HepG2 (cell line): Measurements from ENCODE around the gene GDI1. TPM values are rescaled to one million over a fixed set of nuclear protein-coding genes. Genes with fewer than 3 reads are reported as not detected.

Experiments used
- ATF3 ChIP-seq: sonication (generic); formaldehyde crosslinking; IDR thresholded peaks from 2 replicates; pipeline ENCODE4 v1.4.0; 2020; ENCODE audit warnings: missing genetic modification reagents
- BHLHE40 ChIP-seq: IDR thresholded peaks from 2 replicates; pipeline ENCODE4 v1.6.1; 2011; ENCODE audit warnings: low read length, improper control_type of control experiment
- CAMTA2 ChIP-seq: sonication (generic); formaldehyde crosslinking; IDR thresholded peaks from 2 replicates; pipeline ENCODE4 v1.4.0; 2020; ENCODE audit warnings: mild to moderate bottlenecking, missing genetic modification reagents, borderline replicate concordance
- ZBTB2 ChIP-seq: sonication (generic); formaldehyde crosslinking; IDR thresholded peaks from 2 replicates; pipeline ENCODE4 v1.8.0; 2022; ENCODE audit warnings: low read depth, missing genetic modification reagents
- ZNF460 ChIP-seq: sonication (generic); formaldehyde crosslinking; IDR thresholded peaks from 2 replicates; pipeline ENCODE4 v1.5.1; 2020; ENCODE audit warnings: missing genetic modification reagents, mild to moderate bottlenecking, borderline replicate concordance
- ZNF501 ChIP-seq: sonication (generic); formaldehyde crosslinking; IDR thresholded peaks from 2 replicates; pipeline ENCODE4 v1.5.1; 2020; ENCODE audit warnings: mild to moderate bottlenecking, moderate library complexity, missing genetic modification reagents
- ZNF589 ChIP-seq: sonication (generic); formaldehyde crosslinking; conservative IDR thresholded peaks from 2 replicates; pipeline ENCODE4 v1.8.0; 2022; ENCODE audit warnings: mild to moderate bottlenecking, moderate library complexity, missing genetic modification reagents
- ZNF7 ChIP-seq: IDR thresholded peaks from 2 replicates; pipeline ENCODE4 v1.6.1; 2016; ENCODE audit warnings: missing biosample characterization, missing genetic modification reagents
- ZNF777 ChIP-seq: sonication (generic); formaldehyde crosslinking; IDR thresholded peaks from 2 replicates; pipeline ENCODE4 v1.4.0; 2020; ENCODE audit warnings: missing genetic modification reagents
- polyA plus RNA-seq, 8 experiments: library from polyadenylated mRNA; depleted of rRNA in 3 of 8; stranded (reverse) in 7 of 8; unstranded in 1 of 8; fragments of >200 nt; fragmentation: Illumina TruSeq in 4 of 8; extraction: Trizol in 4 of 8; gene quantifications; 2 replicates each; pipeline versions ENCODE4 v1.2.1 to v1.2.3, GENCODE V29; 2011 to 2016; ENCODE audit warnings: low read depth in 4 of 8, missing spikeins in 1 of 8, mixed read lengths in 1 of 8; ENCODE audit not compliant: insufficient read depth in 1 of 8
- total RNA-seq, 5 experiments: library from RNA; depleted of rRNA; stranded (reverse); fragments of >200 nt; fragmentation: Illumina TruSeq; extraction: Trizol; gene quantifications; 2 replicates each; pipeline ENCODE4 v1.2.3, GENCODE V29; 2016; ENCODE audit warnings: low read depth in 1 of 5
- TF ChIP-seq, protein P1 (sequence below): sonication (generic); formaldehyde crosslinking; IDR thresholded peaks from 2 replicates; pipeline ENCODE4 v1.5.0; 2020; ENCODE audit warnings: mild to moderate bottlenecking, missing genetic modification reagents, borderline replicate concordance
- TF ChIP-seq, protein P2 (sequence below): sonication (generic); formaldehyde crosslinking; IDR thresholded peaks from 2 replicates; pipeline ENCODE4 v1.8.1; 2023; ENCODE audit warnings: mild to moderate bottlenecking, missing genetic modification reagents, borderline replicate concordance
- TF ChIP-seq, protein P3 (sequence below): sonication (generic); formaldehyde crosslinking; IDR thresholded peaks from 2 replicates; pipeline ENCODE4 v1.5.0; 2020; ENCODE audit warnings: missing genetic modification reagents, mild to moderate bottlenecking, borderline replicate concordance
- TF ChIP-seq, protein P4 (sequence below): sonication (generic); formaldehyde crosslinking; IDR thresholded peaks from 2 replicates; pipeline ENCODE4 v1.5.0; 2020; ENCODE audit warnings: missing genetic modification reagents
- TF ChIP-seq, protein P5 (sequence below), 2 experiments: IDR thresholded peaks; 2 replicates each; pipeline ENCODE4 v1.6.1; 2011 to 2012; ENCODE audit warnings: low read length in 2 of 2, borderline replicate concordance in 1 of 2, low read depth in 1 of 2, mild to moderate bottlenecking in 1 of 2, moderate library complexity in 1 of 2

Gene GDI1
- total and polyA plus RNA-seq, 2 of the 13 experiments (the other 11 are each of a cell fraction or from before 2014, with no cell fraction given), result 17.4 to 105 TPM

GRCh38 chrX:154457491-154458115 lies 20.6 kb downstream of the GDI1 start (continued):
- TF ChIP-seq, protein P1, sequence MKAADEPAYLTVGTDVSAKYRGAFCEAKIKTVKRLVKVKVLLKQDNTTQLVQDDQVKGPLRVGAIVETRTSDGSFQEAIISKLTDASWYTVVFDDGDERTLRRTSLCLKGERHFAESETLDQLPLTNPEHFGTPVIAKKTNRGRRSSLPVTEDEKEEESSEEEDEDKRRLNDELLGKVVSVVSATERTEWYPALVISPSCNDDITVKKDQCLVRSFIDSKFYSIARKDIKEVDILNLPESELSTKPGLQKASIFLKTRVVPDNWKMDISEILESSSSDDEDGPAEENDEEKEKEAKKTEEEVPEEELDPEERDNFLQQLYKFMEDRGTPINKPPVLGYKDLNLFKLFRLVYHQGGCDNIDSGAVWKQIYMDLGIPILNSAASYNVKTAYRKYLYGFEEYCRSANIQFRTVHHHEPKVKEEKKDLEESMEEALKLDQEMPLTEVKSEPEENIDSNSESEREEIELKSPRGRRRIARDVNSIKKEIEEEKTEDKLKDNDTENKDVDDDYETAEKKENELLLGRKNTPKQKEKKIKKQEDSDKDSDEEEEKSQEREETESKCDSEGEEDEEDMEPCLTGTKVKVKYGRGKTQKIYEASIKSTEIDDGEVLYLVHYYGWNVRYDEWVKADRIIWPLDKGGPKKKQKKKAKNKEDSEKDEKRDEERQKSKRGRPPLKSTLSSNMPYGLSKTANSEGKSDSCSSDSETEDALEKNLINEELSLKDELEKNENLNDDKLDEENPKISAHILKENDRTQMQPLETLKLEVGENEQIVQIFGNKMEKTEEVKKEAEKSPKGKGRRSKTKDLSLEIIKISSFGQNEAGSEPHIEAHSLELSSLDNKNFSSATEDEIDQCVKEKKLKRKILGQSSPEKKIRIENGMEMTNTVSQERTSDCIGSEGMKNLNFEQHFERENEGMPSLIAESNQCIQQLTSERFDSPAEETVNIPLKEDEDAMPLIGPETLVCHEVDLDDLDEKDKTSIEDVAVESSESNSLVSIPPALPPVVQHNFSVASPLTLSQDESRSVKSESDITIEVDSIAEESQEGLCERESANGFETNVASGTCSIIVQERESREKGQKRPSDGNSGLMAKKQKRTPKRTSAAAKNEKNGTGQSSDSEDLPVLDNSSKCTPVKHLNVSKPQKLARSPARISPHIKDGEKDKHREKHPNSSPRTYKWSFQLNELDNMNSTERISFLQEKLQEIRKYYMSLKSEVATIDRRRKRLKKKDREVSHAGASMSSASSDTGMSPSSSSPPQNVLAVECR (CRISPR knock-in tag), result 0 out of 2 replicates have a peak, but pooled peaks have one; percentile 5
- TF ChIP-seq BHLHE40 (peak; percentile 34; the same call in 1 of the 2 replicates), CAMTA2 (no peak), ZNF589 (CRISPR knock-in tag) (no peak), ZNF7 (no peak), ZNF460 (CRISPR knock-in tag) (peak; percentile 38; the same call in 1 of the 2 replicates), ATF3 (CRISPR knock-in tag) (no peak), ZBTB2 (CRISPR knock-in tag) (0 out of 2 replicates have a peak, but pooled peaks have one; percentile 15), ZNF501 (CRISPR knock-in tag) (no peak), ZNF777 (CRISPR knock-in tag) (peak; percentile 61; the same call in 1 of the 2 replicates)
- TF ChIP-seq, protein P2, sequence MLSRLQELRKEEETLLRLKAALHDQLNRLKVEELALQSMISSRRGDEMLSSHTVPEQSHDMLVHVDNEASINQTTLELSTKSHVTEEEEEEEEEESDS (CRISPR knock-in tag), result no peak
- TF ChIP-seq, protein P3, sequence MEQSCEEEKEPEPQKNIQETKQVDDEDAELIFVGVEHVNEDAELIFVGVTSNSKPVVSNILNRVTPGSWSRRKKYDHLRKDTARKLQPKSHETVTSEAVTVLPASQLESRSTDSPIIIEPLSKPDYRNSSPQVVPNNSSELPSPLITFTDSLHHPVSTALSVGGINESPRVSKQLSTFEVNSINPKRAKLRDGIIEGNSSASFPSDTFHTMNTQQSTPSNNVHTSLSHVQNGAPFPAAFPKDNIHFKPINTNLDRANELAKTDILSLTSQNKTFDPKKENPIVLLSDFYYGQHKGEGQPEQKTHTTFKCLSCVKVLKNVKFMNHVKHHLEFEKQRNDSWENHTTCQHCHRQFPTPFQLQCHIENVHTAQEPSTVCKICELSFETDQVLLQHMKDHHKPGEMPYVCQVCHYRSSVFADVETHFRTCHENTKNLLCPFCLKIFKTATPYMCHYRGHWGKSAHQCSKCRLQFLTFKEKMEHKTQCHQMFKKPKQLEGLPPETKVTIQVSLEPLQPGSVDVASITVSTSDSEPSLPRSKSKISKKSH (CRISPR knock-in tag), result no peak
- TF ChIP-seq, protein P4, sequence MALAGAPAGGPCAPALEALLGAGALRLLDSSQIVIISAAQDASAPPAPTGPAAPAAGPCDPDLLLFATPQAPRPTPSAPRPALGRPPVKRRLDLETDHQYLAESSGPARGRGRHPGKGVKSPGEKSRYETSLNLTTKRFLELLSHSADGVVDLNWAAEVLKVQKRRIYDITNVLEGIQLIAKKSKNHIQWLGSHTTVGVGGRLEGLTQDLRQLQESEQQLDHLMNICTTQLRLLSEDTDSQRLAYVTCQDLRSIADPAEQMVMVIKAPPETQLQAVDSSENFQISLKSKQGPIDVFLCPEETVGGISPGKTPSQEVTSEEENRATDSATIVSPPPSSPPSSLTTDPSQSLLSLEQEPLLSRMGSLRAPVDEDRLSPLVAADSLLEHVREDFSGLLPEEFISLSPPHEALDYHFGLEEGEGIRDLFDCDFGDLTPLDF (CRISPR knock-in tag), result no peak
- TF ChIP-seq, protein P5, sequence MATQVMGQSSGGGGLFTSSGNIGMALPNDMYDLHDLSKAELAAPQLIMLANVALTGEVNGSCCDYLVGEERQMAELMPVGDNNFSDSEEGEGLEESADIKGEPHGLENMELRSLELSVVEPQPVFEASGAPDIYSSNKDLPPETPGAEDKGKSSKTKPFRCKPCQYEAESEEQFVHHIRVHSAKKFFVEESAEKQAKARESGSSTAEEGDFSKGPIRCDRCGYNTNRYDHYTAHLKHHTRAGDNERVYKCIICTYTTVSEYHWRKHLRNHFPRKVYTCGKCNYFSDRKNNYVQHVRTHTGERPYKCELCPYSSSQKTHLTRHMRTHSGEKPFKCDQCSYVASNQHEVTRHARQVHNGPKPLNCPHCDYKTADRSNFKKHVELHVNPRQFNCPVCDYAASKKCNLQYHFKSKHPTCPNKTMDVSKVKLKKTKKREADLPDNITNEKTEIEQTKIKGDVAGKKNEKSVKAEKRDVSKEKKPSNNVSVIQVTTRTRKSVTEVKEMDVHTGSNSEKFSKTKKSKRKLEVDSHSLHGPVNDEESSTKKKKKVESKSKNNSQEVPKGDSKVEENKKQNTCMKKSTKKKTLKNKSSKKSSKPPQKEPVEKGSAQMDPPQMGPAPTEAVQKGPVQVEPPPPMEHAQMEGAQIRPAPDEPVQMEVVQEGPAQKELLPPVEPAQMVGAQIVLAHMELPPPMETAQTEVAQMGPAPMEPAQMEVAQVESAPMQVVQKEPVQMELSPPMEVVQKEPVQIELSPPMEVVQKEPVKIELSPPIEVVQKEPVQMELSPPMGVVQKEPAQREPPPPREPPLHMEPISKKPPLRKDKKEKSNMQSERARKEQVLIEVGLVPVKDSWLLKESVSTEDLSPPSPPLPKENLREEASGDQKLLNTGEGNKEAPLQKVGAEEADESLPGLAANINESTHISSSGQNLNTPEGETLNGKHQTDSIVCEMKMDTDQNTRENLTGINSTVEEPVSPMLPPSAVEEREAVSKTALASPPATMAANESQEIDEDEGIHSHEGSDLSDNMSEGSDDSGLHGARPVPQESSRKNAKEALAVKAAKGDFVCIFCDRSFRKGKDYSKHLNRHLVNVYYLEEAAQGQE (IDR thresholded peaks at IDR 0.05; ENCODE audit: borderline replicate concordance in 1 of 2, low read depth in 1 of 2, low read length in 2 of 2), result no peak
